ENCODE data around the gene CEMIP2. TPM values are rescaled to one million over a fixed set of nuclear protein-coding genes. Genes with fewer than 3 reads are reported as not detected.

CEMIP2 gene
- total RNA-seq, 1 experiment from 2014 or later: 40.5 TPM

DNA sequence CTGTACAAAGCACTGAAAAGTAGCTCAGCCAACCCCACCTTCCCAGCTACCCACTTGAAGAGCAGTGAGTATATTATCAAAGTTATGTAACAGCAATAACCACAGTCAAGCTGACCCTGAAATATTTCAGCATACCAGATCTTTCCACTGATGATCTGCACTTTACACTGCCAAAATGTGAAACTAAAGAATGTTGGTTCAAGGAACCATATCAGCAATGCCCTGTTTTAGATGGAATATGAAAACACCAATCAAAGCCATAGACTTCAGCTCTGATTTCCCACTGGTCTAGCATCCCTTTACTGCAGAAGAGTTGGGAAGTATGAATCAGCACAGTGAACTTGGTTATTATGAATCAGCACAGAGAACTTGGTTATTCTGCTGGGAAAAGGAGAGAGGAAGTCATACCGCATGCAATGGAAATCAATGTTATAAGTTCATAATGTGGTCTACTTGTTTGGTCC is 20.0 kb downstream of the CEMIP2 start:
- Mint-ChIP-seq H3K27ac (peak overlapping the region; percentile 14; the same call in 1 of the 2 replicates), H3K27me3 (ENCODE audit: low read depth) (no peaks in the 10 kb centered on the region), H3K4me3 (no peak overlapping the region), H3K9me3 (no peaks in the 10 kb centered on the region), H3K36me3 (peaks cover 42% of the 10 kb centered on the region), H3K4me1 (peaks cover 78% of the 10 kb centered on the region)
- ChIA-PET CTCF (no interaction called here), POLR2A (no interaction called here)
- ATAC-seq (no peak), DNase-seq (ENCODE audit: low spot score) (no peak)
- TF ChIP-seq, protein P1, sequence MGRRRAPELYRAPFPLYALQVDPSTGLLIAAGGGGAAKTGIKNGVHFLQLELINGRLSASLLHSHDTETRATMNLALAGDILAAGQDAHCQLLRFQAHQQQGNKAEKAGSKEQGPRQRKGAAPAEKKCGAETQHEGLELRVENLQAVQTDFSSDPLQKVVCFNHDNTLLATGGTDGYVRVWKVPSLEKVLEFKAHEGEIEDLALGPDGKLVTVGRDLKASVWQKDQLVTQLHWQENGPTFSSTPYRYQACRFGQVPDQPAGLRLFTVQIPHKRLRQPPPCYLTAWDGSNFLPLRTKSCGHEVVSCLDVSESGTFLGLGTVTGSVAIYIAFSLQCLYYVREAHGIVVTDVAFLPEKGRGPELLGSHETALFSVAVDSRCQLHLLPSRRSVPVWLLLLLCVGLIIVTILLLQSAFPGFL (CRISPR knock-in tag; IDR thresholded peaks at IDR 0.05; ENCODE audit: borderline replicate concordance): no peak
- TF ChIP-seq, protein P2, sequence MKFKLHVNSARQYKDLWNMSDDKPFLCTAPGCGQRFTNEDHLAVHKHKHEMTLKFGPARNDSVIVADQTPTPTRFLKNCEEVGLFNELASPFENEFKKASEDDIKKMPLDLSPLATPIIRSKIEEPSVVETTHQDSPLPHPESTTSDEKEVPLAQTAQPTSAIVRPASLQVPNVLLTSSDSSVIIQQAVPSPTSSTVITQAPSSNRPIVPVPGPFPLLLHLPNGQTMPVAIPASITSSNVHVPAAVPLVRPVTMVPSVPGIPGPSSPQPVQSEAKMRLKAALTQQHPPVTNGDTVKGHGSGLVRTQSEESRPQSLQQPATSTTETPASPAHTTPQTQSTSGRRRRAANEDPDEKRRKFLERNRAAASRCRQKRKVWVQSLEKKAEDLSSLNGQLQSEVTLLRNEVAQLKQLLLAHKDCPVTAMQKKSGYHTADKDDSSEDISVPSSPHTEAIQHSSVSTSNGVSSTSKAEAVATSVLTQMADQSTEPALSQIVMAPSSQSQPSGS (CRISPR knock-in tag; IDR thresholded peaks at IDR 0.05; ENCODE audit: borderline replicate concordance, low read depth): no peak
- TF ChIP-seq SMAD4 (CRISPR knock-in tag; IDR thresholded peaks at IDR 0.05) (no peak), JUN (CRISPR knock-in tag; IDR thresholded peaks at IDR 0.05) (no peak), IRF2 (CRISPR knock-in tag; IDR thresholded peaks at IDR 0.05; ENCODE audit: borderline replicate concordance, low read depth) (no peak)
- TF ChIP-seq, protein P3, sequence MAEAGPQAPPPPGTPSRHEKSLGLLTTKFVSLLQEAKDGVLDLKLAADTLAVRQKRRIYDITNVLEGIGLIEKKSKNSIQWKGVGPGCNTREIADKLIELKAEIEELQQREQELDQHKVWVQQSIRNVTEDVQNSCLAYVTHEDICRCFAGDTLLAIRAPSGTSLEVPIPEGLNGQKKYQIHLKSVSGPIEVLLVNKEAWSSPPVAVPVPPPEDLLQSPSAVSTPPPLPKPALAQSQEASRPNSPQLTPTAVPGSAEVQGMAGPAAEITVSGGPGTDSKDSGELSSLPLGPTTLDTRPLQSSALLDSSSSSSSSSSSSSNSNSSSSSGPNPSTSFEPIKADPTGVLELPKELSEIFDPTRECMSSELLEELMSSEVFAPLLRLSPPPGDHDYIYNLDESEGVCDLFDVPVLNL (CRISPR knock-in tag; IDR thresholded peaks at IDR 0.05; ENCODE audit: borderline replicate concordance, low read depth): no peak

DNA sequence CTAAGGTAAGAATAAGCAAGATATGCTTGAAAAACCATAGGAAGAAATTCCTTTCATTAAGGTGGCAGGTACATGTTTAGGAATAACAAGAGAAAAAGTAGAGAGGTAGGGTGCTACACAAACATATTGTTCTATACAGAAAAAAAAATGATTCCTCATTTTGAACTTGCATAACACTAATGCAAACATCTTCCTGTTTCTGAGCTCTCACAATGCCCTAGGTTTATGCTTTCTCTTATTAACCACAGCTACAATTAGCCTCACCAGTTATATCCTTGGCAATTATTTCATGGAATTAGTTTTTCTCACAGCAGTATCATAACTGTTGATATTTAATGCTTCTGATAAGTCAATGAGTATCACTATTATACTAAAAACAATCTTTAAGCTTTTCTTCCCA is 20.7 kb downstream of the CEMIP2 start:
- ChIA-PET CTCF (no interaction called here), POLR2A (no interaction called here)
- peaks cover 71% of the 10 kb centered on the region for H3K4me1 Mint-ChIP-seq
- TF ChIP-seq, protein P4, sequence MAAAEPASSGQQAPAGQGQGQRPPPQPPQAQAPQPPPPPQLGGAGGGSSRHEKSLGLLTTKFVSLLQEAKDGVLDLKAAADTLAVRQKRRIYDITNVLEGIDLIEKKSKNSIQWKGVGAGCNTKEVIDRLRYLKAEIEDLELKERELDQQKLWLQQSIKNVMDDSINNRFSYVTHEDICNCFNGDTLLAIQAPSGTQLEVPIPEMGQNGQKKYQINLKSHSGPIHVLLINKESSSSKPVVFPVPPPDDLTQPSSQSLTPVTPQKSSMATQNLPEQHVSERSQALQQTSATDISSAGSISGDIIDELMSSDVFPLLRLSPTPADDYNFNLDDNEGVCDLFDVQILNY (CRISPR knock-in tag; IDR thresholded peaks at IDR 0.05): no peak
- TF ChIP-seq SMAD4 (CRISPR knock-in tag; IDR thresholded peaks at IDR 0.05): no peak
- no peak for TF ChIP-seq JAZF1 (CRISPR knock-in tag; IDR thresholded peaks at IDR 0.05)
- no peak for TF ChIP-seq HMGA2 (CRISPR knock-in tag; IDR thresholded peaks at IDR 0.05)
- no peak for TF ChIP-seq ZNF138 (CRISPR knock-in tag; conservative IDR thresholded peaks at IDR 0.05)
- no peak for TF ChIP-seq FOXJ3 (CRISPR knock-in tag; IDR thresholded peaks at IDR 0.05; ENCODE audit: borderline replicate concordance)
- no peak for TF ChIP-seq ZBTB21 (CRISPR knock-in tag; IDR thresholded peaks at IDR 0.05; ENCODE audit: borderline replicate concordance)
- no peak for TF ChIP-seq RORB (CRISPR knock-in tag; IDR thresholded peaks at IDR 0.05)
- no peak for TF ChIP-seq TEAD4 (CRISPR knock-in tag; IDR thresholded peaks at IDR 0.05)
- TF ChIP-seq, protein P5, sequence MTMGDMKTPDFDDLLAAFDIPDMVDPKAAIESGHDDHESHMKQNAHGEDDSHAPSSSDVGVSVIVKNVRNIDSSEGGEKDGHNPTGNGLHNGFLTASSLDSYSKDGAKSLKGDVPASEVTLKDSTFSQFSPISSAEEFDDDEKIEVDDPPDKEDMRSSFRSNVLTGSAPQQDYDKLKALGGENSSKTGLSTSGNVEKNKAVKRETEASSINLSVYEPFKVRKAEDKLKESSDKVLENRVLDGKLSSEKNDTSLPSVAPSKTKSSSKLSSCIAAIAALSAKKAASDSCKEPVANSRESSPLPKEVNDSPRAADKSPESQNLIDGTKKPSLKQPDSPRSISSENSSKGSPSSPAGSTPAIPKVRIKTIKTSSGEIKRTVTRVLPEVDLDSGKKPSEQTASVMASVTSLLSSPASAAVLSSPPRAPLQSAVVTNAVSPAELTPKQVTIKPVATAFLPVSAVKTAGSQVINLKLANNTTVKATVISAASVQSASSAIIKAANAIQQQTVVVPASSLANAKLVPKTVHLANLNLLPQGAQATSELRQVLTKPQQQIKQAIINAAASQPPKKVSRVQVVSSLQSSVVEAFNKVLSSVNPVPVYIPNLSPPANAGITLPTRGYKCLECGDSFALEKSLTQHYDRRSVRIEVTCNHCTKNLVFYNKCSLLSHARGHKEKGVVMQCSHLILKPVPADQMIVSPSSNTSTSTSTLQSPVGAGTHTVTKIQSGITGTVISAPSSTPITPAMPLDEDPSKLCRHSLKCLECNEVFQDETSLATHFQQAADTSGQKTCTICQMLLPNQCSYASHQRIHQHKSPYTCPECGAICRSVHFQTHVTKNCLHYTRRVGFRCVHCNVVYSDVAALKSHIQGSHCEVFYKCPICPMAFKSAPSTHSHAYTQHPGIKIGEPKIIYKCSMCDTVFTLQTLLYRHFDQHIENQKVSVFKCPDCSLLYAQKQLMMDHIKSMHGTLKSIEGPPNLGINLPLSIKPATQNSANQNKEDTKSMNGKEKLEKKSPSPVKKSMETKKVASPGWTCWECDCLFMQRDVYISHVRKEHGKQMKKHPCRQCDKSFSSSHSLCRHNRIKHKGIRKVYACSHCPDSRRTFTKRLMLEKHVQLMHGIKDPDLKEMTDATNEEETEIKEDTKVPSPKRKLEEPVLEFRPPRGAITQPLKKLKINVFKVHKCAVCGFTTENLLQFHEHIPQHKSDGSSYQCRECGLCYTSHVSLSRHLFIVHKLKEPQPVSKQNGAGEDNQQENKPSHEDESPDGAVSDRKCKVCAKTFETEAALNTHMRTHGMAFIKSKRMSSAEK (CRISPR knock-in tag; IDR thresholded peaks at IDR 0.05; ENCODE audit: borderline replicate concordance): no peak
- no peak for TF ChIP-seq NR1H2 (CRISPR knock-in tag; IDR thresholded peaks at IDR 0.05)
- TF ChIP-seq MYBL2 (CRISPR knock-in tag; IDR thresholded peaks at IDR 0.05): no peak
- no peak for TF ChIP-seq IRF2 (CRISPR knock-in tag; IDR thresholded peaks at IDR 0.05; ENCODE audit: borderline replicate concordance, low read depth)
- TF ChIP-seq, protein P6, sequence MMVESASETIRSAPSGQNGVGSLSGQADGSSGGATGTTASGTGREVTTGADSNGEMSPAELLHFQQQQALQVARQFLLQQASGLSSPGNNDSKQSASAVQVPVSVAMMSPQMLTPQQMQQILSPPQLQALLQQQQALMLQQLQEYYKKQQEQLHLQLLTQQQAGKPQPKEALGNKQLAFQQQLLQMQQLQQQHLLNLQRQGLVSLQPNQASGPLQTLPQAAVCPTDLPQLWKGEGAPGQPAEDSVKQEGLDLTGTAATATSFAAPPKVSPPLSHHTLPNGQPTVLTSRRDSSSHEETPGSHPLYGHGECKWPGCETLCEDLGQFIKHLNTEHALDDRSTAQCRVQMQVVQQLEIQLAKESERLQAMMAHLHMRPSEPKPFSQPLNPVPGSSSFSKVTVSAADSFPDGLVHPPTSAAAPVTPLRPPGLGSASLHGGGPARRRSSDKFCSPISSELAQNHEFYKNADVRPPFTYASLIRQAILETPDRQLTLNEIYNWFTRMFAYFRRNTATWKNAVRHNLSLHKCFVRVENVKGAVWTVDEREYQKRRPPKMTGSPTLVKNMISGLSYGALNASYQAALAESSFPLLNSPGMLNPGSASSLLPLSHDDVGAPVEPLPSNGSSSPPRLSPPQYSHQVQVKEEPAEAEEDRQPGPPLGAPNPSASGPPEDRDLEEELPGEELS (CRISPR knock-in tag; IDR thresholded peaks at IDR 0.05): no peak
- TF ChIP-seq, protein P7, sequence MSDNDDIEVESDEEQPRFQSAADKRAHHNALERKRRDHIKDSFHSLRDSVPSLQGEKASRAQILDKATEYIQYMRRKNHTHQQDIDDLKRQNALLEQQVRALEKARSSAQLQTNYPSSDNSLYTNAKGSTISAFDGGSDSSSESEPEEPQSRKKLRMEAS (CRISPR knock-in tag; IDR thresholded peaks at IDR 0.05): no peak
- TF ChIP-seq, protein P8, sequence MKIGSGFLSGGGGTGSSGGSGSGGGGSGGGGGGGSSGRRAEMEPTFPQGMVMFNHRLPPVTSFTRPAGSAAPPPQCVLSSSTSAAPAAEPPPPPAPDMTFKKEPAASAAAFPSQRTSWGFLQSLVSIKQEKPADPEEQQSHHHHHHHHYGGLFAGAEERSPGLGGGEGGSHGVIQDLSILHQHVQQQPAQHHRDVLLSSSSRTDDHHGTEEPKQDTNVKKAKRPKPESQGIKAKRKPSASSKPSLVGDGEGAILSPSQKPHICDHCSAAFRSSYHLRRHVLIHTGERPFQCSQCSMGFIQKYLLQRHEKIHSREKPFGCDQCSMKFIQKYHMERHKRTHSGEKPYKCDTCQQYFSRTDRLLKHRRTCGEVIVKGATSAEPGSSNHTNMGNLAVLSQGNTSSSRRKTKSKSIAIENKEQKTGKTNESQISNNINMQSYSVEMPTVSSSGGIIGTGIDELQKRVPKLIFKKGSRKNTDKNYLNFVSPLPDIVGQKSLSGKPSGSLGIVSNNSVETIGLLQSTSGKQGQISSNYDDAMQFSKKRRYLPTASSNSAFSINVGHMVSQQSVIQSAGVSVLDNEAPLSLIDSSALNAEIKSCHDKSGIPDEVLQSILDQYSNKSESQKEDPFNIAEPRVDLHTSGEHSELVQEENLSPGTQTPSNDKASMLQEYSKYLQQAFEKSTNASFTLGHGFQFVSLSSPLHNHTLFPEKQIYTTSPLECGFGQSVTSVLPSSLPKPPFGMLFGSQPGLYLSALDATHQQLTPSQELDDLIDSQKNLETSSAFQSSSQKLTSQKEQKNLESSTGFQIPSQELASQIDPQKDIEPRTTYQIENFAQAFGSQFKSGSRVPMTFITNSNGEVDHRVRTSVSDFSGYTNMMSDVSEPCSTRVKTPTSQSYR (CRISPR knock-in tag; IDR thresholded peaks at IDR 0.05): no peak
- TF ChIP-seq GTF2I (CRISPR knock-in tag; conservative IDR thresholded peaks at IDR 0.05): no peak

More for the DNA sequence above, 20.7 kb downstream of the CEMIP2 start:
- Mint-ChIP-seq H3K27ac (no peak overlapping the region), H3K9me3 (no peaks in the 10 kb centered on the region), H3K36me3 (peaks cover 45% of the 10 kb centered on the region), H3K27me3 (ENCODE audit: low read depth) (no peaks in the 10 kb centered on the region), H3K4me3 (no peak overlapping the region)
- no peak for DNase-seq (ENCODE audit: low spot score)
- ATAC-seq: no peak
